SU-DHL-6 (cell line): ENCODE data around the gene DNAH11.

Source experiments
- H2AFZ ChIP-seq: fragments of 200-600 bp; sonication (generic); 2 replicates; pipeline ENCODE4 v1.6.1; 2014; ENCODE audit warnings: low read depth, mild to moderate bottlenecking, moderate library complexity, mixed read lengths, antibody characterized with exemption, low read length; ENCODE audit not compliant: severe bottlenecking
- H3F3A ChIP-seq: fragments of 200-600 bp; shearing (Covaris generic); 2 replicates; pipeline ENCODE4 v1.6.0; 2016; ENCODE audit warnings: antibody characterized with exemption, mild to moderate bottlenecking; ENCODE audit not compliant: insufficient read depth
- H3K27ac ChIP-seq: fragments of 200-600 bp; sonication (generic); 2 replicates; pipeline ENCODE4 v1.5.1; 2016; ENCODE audit warnings: low read depth, mild to moderate bottlenecking, low read length, moderate library complexity, mixed read lengths
- H3K27me3 ChIP-seq: fragments of 200-600 bp; sonication (generic), shearing (Covaris generic); 2 replicates; pipeline ENCODE4 v1.6.0; 2014; ENCODE audit warnings: mild to moderate bottlenecking, low read length
- H3K36me3 ChIP-seq: fragments of 200-600 bp; sonication (generic); 2 replicates; pipeline ENCODE4 v1.6.1; 2014; ENCODE audit warnings: mild to moderate bottlenecking, low read length, mixed read lengths
- H3K4me2 ChIP-seq: fragments of 300-600, 200-600 bp; shearing (Covaris generic), sonication (generic); 2 replicates; pipeline ENCODE4 v1.6.0; 2014; ENCODE audit warnings: low read length, low read depth, mild to moderate bottlenecking; ENCODE audit not compliant: poor library complexity, severe bottlenecking
- H3K4me3 ChIP-seq: fragments of 200-600 bp; sonication (generic); 2 replicates; pipeline ENCODE4 v1.5.1; 2014; ENCODE audit warnings: antibody characterized with exemption, low read length, mild to moderate bottlenecking, mixed read lengths; ENCODE audit not compliant: insufficient read depth, poor library complexity, severe bottlenecking
- H3K79me2 ChIP-seq: fragments of 200-600 bp; sonication (generic); 2 replicates; pipeline ENCODE4 v1.6.1; 2014; ENCODE audit warnings: mild to moderate bottlenecking, low read length, moderate library complexity; ENCODE audit not compliant: insufficient read depth
- H3K9ac ChIP-seq: fragments of 200-600 bp; sonication (generic); 2 replicates; pipeline ENCODE4 v1.7.0; 2014; ENCODE audit warnings: mild to moderate bottlenecking, low read length
- H3K9me2 ChIP-seq: fragments of 200-600 bp; sonication (generic); replicated peaks from 2 replicates; pipeline ENCODE4 v1.6.1; 2014; ENCODE audit warnings: low read length; ENCODE audit not compliant: insufficient read depth
- H3K9me3 ChIP-seq: fragments of 200-600 bp; sonication (generic); 2 replicates; pipeline ENCODE4 v1.6.1; 2014; ENCODE audit warnings: low read length, mixed read lengths; ENCODE audit not compliant: insufficient read depth
- H4K20me1 ChIP-seq: fragments of 200-600 bp; sonication (generic); 2 replicates; pipeline ENCODE4 v1.6.1; 2014; ENCODE audit warnings: low read depth, mild to moderate bottlenecking, antibody characterized with exemption, low read length, moderate library complexity, mixed read lengths
- CTCF ChIP-seq: fragments of 200-600 bp; sonication (generic); IDR thresholded peaks from one replicate; pipeline ENCODE4 v1.5.1; 2017; ENCODE audit warnings: antibody characterized with exemption, mild to moderate bottlenecking, low read length, moderate library complexity; ENCODE audit not compliant: insufficient read depth, poor library complexity, severe bottlenecking
- EZH2phosphoT487 ChIP-seq: fragments of 200-600 bp; sonication (generic), shearing (Covaris generic); conservative IDR thresholded peaks from 2 replicates; pipeline ENCODE4 v1.6.1; 2018; ENCODE audit warnings: mild to moderate bottlenecking, antibody characterized with exemption, low read length, moderate library complexity, mixed read lengths

DNAH11 gene

GRCh38 chr7:21642422-21642821 is 99.6 kb downstream of the DNAH11 start:
- Histone ChIP-seq H3K9me2 (no peaks in the 10 kb centered on the region), H3K36me3 (no peaks in the 10 kb centered on the region), H3K27me3 (no peaks in the 10 kb centered on the region), H3K9me3 (no peaks in the 10 kb centered on the region), H3F3A (no peaks in the 10 kb centered on the region), H3K79me2 (no peaks in the 10 kb centered on the region), H3K9ac (no peak overlapping the region), H4K20me1 (no peaks in the 10 kb centered on the region), H3K4me3 (no peak overlapping the region), H2AFZ (no peak overlapping the region), H3K27ac (no peak overlapping the region), H3K4me2 (no peak overlapping the region)
- TF ChIP-seq EZH2phosphoT487 (no peak), CTCF (no peak)

DNA sequence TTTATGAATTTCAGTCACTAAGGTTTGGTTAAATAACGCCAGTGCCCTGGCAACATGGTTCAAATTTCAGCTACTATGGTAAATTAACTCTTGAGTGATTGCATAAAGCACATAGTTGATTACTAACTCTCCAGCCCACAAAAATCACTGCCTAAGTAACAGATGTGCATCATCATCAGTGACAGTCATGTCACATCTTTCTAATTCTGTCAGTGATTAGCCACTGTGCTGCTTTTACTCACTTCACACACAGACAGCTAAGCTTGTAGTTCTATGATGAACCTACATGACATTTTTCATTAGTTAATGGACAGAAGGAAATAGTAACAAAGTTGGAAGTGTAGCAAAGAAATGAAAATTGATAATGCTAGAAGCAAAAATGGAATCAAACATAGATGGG is 108.9 kb downstream of the DNAH11 start:
- Histone ChIP-seq H3K9me2 (no peaks in the 10 kb centered on the region), H2AFZ (no peak overlapping the region), H3K4me3 (no peak overlapping the region), H3K79me2 (no peaks in the 10 kb centered on the region), H3F3A (no peaks in the 10 kb centered on the region), H3K4me2 (no peak overlapping the region), H4K20me1 (no peaks in the 10 kb centered on the region), H3K36me3 (no peaks in the 10 kb centered on the region), H3K27me3 (no peaks in the 10 kb centered on the region), H3K9ac (no peak overlapping the region), H3K9me3 (0 out of 2 replicates have a peak, but pooled peaks cover 3% of the 10 kb centered on the region), H3K27ac (no peak overlapping the region)
- TF ChIP-seq CTCF: no peak
- no peak for TF ChIP-seq EZH2phosphoT487

- Histone ChIP-seq H3K79me2 (no peaks in the 10 kb centered on the region), H3K9ac (no peak overlapping the region), H3K36me3 (no peaks in the 10 kb centered on the region), H3K9me3 (no peaks in the 10 kb centered on the region), H4K20me1 (no peaks in the 10 kb centered on the region), H3K9me2 (no peaks in the 10 kb centered on the region), H3K4me3 (no peak overlapping the region), H3K27me3 (no peaks in the 10 kb centered on the region), H3K27ac (no peak overlapping the region), H3K4me2 (no peak overlapping the region), H2AFZ (no peak overlapping the region), H3F3A (no peaks in the 10 kb centered on the region)
- TF ChIP-seq EZH2phosphoT487: no peak
- no peak for TF ChIP-seq CTCF
Measured at GRCh38 chr7:21653623-21654022, 110.8 kb downstream of the DNAH11 start.
